Measurements from ENCODE around the gene FTO. TPM values are rescaled to one million over a fixed set of nuclear protein-coding genes. Genes with fewer than 3 reads are reported as not detected.

FTO gene
- total and polyA plus RNA-seq, 2 of the 13 experiments (the other 11 are each of a cell fraction or from before 2014, with no cell fraction given) = 41.6 to 55.8 TPM

- no peaks in the 10 kb centered on the region for H4K20me1 ChIP-seq (ENCODE audit: insufficient read depth, low read length)
- H3K9me3 ChIP-seq (ENCODE audit: low read length) = 0 out of 2 replicates have a peak, but pooled peaks cover 5% of the 10 kb centered on the region
- no peaks in the 10 kb centered on the region for H3K36me3 ChIP-seq (replicated peaks in 1 of 2; ENCODE audit: control insufficient read depth in 1 of 2, insufficient read depth in 2 of 2, low read length in 2 of 2)
- H3K4me2 ChIP-seq (ENCODE audit: low read depth, low read length) = no peak overlapping the region
- ATAC-seq (no peak), DNase-seq (ENCODE audit: low spot score) (no peak), FAIRE-seq (no peak)
- no peaks in the 10 kb centered on the region for H3K79me2 ChIP-seq (ENCODE audit: insufficient read depth, low read length)
- no peak for TF ChIP-seq MEIS1 (CRISPR knock-in tag; IDR thresholded peaks at IDR 0.05; ENCODE audit: borderline replicate concordance)
- TF ChIP-seq CERS6 (CRISPR knock-in tag; IDR thresholded peaks at IDR 0.05) = no peak
- TF ChIP-seq PCBP1 (IDR thresholded peaks at IDR 0.05; ENCODE audit: borderline replicate concordance, low read depth, low read length) = no peak
- no peak for TF ChIP-seq ZBTB1 (CRISPR knock-in tag; IDR thresholded peaks at IDR 0.05; ENCODE audit: borderline replicate concordance)
- 0 out of 2 replicates have a peak, but pooled peaks have one; percentile 6 for TF ChIP-seq RBAK (CRISPR knock-in tag; IDR thresholded peaks at IDR 0.05)
- no peak for TF ChIP-seq NFE2L2 (IDR thresholded peaks at IDR 0.05; ENCODE audit: low read length)
- H3K27me3 ChIP-seq (ENCODE audit: control insufficient read depth in 1 of 2, insufficient read depth in 2 of 2, low read length in 2 of 2) = no peaks in the 10 kb centered on the region
- ChIA-PET CTCF (ENCODE audit: low intra/inter-chr PET ratio, low total read pairs) (interaction anchor here (1.5 kb wide), 1 partner anchor 18 kb away, joined by 5 read pairs; no protein-coding TSS in a partner anchor), POLR2A (no interaction called here)
- in situ Hi-C loops (cut with HindIII; ENCODE audit: extremely low pct_ligation_motif_present, low pct_unique_long_range_greater_than_20kb) = loop anchor here (25.0 kb wide), 1 partner anchor 432 kb away; no protein-coding TSS in a partner anchor
- H3K4me3 ChIP-seq (replicated peaks in 1 of 3; ENCODE audit: insufficient read depth in 1 of 3, low read depth in 2 of 3, low read length in 3 of 3) = no peak overlapping the region
- intact Hi-C loops (cut with micrococcal nuclease; ENCODE audit: unreplicated experiment) = loop anchor here (5.0 kb wide), 1 partner anchor 247 kb away; no protein-coding TSS in a partner anchor
- H3K4me1 ChIP-seq (ENCODE audit: insufficient read depth, low read length) = peaks cover 28% of the 10 kb centered on the region
- 93% methylated on average over 16 of the region's 24 CpGs for WGBS (ENCODE audit: low lambda C conversion rate)
- no TSS peak for BruUV-seq (replicated peaks)
- H3K9ac ChIP-seq (ENCODE audit: insufficient read depth, low read depth, low read length) = no peak overlapping the region
- no peak overlapping the region for H3K27ac ChIP-seq (ENCODE audit: extremely low read length, insufficient read depth, low read length)
- H2AFZ ChIP-seq (ENCODE audit: low read length) = no peak overlapping the region
Observed at GRCh38 chr16:54194334-54194743, 490.4 kb downstream of the FTO start.

- H3K9me3 ChIP-seq (ENCODE audit: low read length) = no peaks in the 10 kb centered on the region
- no peaks in the 10 kb centered on the region for H3K36me3 ChIP-seq (replicated peaks in 1 of 2; ENCODE audit: control insufficient read depth in 1 of 2, insufficient read depth in 2 of 2, low read length in 2 of 2)
- peaks cover 36% of the 10 kb centered on the region for H3K4me1 ChIP-seq (ENCODE audit: insufficient read depth, low read length)
- intact Hi-C loops (cut with micrococcal nuclease; ENCODE audit: unreplicated experiment) = no loop called here
- H4K20me1 ChIP-seq (ENCODE audit: insufficient read depth, low read length) = no peaks in the 10 kb centered on the region
- 69% methylated on average over 5 of the region's 5 CpGs for WGBS (ENCODE audit: low lambda C conversion rate)
- in situ Hi-C loops (cut with HindIII; ENCODE audit: extremely low pct_ligation_motif_present, low pct_unique_long_range_greater_than_20kb) = loop anchor here (25.0 kb wide), 1 partner anchor 435 kb away; no protein-coding TSS in a partner anchor
- no peak overlapping the region for H3K27ac ChIP-seq (ENCODE audit: extremely low read length, insufficient read depth, low read length)
- ChIA-PET CTCF (ENCODE audit: low intra/inter-chr PET ratio, low total read pairs) (no interaction called here), POLR2A (no interaction called here)
- DNase-seq (ENCODE audit: low spot score) = no peak
- no peak overlapping the region for H3K4me3 ChIP-seq (replicated peaks in 1 of 3; ENCODE audit: insufficient read depth in 1 of 3, low read depth in 2 of 3, low read length in 3 of 3)
- peaks cover 0 to 1% of the 10 kb centered on the region in 2 experiments; a peak in 1 of 5 replicates for H3K27me3 ChIP-seq (ENCODE audit: control insufficient read depth in 1 of 2, insufficient read depth in 2 of 2, low read length in 2 of 2)
- TF ChIP-seq PHB2 (IDR thresholded peaks at IDR 0.05; ENCODE audit: partially characterized antibody) (no peak), HNRNPH1 (optimal IDR thresholded peaks at IDR 0.05; ENCODE audit: low read depth, low read length) (no peak), ZFP91 (CRISPR knock-in tag; IDR thresholded peaks at IDR 0.05; ENCODE audit: borderline replicate concordance) (no peak), KAT2B (IDR thresholded peaks at IDR 0.05; ENCODE audit: borderline replicate concordance, low read depth, low read length) (no peak), CAMTA2 (CRISPR knock-in tag; IDR thresholded peaks at IDR 0.05; ENCODE audit: borderline replicate concordance) (no peak), TEF (CRISPR knock-in tag; IDR thresholded peaks at IDR 0.05) (no peak), IKZF1 (IDR thresholded peaks at IDR 0.05) (no peak)
- FAIRE-seq = no peak
- no peak overlapping the region for H3K4me2 ChIP-seq (ENCODE audit: low read depth, low read length)
- BruUV-seq (replicated peaks) = no TSS peak
- no peak overlapping the region for H2AFZ ChIP-seq (ENCODE audit: low read length)
- no peak for ATAC-seq
- no peak overlapping the region for H3K9ac ChIP-seq (ENCODE audit: insufficient read depth, low read depth, low read length)
- H3K79me2 ChIP-seq (ENCODE audit: insufficient read depth, low read length) = no peaks in the 10 kb centered on the region
Observed at GRCh38 chr16:54197758-54198157, 493.8 kb downstream of the FTO start.
